ENCODE results near the gene SPESP1. TPM values are rescaled to one million over a fixed set of nuclear protein-coding genes. Genes with fewer than 3 reads are reported as not detected.

SPESP1 gene
- total and polyA plus RNA-seq, 2 experiments from 2014 or later: not detected

- no peak for ATAC-seq
These were observed 55.1 kb downstream of the SPESP1 start for GRCh38 chr15:68985361-68985891.

More at GRCh38 chr15:68985361-68985891, 55.1 kb downstream of the SPESP1 start:
- no peak overlapping the region for H3K4me2 ChIP-seq
- Mint-ChIP-seq H3K36me3 (ENCODE audit: low read depth) (peaks cover 19% of the 10 kb centered on the region), H3K27ac (no peak overlapping the region), H3K27me3 (ENCODE audit: insufficient read depth, low read depth, poor library complexity) (peaks cover 12% of the 10 kb centered on the region), H3K4me3 (no peak overlapping the region), H3K4me1 (peaks cover 7% of the 10 kb centered on the region), H3K9me3 (peaks cover 32% of the 10 kb centered on the region)
- no peak overlapping the region for H3K4me3 ChIP-seq
- no peak overlapping the region for H2AFZ ChIP-seq
- no peaks in the 10 kb centered on the region for H3F3A ChIP-seq (replicated peaks; ENCODE audit: low read depth)
- TF ChIP-seq ZNF114 (CRISPR knock-in tag; IDR thresholded peaks at IDR 0.05) (no peak), EZH2 (IDR thresholded peaks at IDR 0.05; ENCODE audit: low read depth, unreplicated experiment) (no peak), JUNB (IDR thresholded peaks at IDR 0.05; ENCODE audit: unreplicated experiment) (no peak), REST (IDR thresholded peaks at IDR 0.05; ENCODE audit: unreplicated experiment) (no peak), POLR2AphosphoS5 (IDR thresholded peaks at IDR 0.05; ENCODE audit: low read depth) (no peak), EZH2phosphoT487 (IDR thresholded peaks at IDR 0.05; ENCODE audit: unreplicated experiment) (no peak), ZNF331 (CRISPR knock-in tag; IDR thresholded peaks at IDR 0.05; ENCODE audit: low read depth) (no peak), NANOG (IDR thresholded peaks at IDR 0.05; ENCODE audit: borderline replicate concordance) (no peak), STAT1 (IDR thresholded peaks at IDR 0.05; ENCODE audit: unreplicated experiment) (no peak), CREB1 (CRISPR knock-in tag; IDR thresholded peaks at IDR 0.05; ENCODE audit: low read depth) (no peak), CTCF (conservative IDR thresholded peaks at IDR 0.05; ENCODE audit: low read depth in 2 of 2) (no peak)
- TF ChIP-seq, protein P1, sequence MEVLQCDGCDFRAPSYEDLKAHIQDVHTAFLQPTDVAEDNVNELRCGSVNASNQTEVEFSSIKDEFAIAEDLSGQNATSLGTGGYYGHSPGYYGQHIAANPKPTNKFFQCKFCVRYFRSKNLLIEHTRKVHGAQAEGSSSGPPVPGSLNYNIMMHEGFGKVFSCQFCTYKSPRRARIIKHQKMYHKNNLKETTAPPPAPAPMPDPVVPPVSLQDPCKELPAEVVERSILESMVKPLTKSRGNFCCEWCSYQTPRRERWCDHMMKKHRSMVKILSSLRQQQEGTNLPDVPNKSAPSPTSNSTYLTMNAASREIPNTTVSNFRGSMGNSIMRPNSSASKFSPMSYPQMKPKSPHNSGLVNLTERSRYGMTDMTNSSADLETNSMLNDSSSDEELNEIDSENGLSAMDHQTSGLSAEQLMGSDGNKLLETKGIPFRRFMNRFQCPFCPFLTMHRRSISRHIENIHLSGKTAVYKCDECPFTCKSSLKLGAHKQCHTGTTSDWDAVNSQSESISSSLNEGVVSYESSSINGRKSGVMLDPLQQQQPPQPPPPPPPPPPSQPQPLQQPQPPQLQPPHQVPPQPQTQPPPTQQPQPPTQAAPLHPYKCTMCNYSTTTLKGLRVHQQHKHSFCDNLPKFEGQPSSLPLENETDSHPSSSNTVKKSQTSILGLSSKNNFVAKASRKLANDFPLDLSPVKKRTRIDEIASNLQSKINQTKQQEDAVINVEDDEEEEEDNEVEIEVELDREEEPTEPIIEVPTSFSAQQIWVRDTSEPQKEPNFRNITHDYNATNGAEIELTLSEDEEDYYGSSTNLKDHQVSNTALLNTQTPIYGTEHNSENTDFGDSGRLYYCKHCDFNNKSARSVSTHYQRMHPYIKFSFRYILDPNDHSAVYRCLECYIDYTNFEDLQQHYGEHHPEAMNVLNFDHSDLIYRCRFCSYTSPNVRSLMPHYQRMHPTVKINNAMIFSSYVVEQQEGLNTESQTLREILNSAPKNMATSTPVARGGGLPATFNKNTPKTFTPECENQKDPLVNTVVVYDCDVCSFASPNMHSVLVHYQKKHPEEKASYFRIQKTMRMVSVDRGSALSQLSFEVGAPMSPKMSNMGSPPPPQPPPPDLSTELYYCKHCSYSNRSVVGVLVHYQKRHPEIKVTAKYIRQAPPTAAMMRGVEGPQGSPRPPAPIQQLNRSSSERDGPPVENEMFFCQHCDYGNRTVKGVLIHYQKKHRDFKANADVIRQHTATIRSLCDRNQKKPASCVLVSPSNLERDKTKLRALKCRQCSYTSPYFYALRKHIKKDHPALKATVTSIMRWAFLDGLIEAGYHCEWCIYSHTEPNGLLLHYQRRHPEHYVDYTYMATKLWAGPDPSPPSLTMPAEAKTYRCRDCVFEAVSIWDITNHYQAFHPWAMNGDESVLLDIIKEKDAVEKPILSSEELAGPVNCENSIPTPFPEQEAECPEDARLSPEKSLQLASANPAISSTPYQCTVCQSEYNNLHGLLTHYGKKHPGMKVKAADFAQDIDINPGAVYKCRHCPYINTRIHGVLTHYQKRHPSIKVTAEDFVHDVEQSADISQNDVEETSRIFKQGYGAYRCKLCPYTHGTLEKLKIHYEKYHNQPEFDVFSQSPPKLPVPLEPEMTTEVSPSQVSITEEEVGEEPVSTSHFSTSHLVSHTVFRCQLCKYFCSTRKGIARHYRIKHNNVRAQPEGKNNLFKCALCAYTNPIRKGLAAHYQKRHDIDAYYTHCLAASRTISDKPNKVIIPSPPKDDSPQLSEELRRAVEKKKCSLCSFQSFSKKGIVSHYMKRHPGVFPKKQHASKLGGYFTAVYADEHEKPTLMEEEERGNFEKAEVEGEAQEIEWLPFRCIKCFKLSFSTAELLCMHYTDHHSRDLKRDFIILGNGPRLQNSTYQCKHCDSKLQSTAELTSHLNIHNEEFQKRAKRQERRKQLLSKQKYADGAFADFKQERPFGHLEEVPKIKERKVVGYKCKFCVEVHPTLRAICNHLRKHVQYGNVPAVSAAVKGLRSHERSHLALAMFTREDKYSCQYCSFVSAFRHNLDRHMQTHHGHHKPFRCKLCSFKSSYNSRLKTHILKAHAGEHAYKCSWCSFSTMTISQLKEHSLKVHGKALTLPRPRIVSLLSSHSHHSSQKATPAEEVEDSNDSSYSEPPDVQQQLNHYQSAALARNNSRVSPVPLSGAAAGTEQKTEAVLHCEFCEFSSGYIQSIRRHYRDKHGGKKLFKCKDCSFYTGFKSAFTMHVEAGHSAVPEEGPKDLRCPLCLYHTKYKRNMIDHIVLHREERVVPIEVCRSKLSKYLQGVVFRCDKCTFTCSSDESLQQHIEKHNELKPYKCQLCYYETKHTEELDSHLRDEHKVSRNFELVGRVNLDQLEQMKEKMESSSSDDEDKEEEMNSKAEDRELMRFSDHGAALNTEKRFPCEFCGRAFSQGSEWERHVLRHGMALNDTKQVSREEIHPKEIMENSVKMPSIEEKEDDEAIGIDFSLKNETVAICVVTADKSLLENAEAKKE (CRISPR knock-in tag; IDR thresholded peaks at IDR 0.05): no peak
- TF ChIP-seq, protein P2, sequence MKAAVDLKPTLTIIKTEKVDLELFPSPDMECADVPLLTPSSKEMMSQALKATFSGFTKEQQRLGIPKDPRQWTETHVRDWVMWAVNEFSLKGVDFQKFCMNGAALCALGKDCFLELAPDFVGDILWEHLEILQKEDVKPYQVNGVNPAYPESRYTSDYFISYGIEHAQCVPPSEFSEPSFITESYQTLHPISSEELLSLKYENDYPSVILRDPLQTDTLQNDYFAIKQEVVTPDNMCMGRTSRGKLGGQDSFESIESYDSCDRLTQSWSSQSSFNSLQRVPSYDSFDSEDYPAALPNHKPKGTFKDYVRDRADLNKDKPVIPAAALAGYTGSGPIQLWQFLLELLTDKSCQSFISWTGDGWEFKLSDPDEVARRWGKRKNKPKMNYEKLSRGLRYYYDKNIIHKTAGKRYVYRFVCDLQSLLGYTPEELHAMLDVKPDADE (IDR thresholded peaks at IDR 0.05): no peak
- H3K27me3 ChIP-seq (ENCODE audit: insufficient read depth): no peaks in the 10 kb centered on the region
- no peaks in the 10 kb centered on the region for H4K20me1 ChIP-seq (replicated peaks; ENCODE audit: insufficient read depth)
- no peaks in the 10 kb centered on the region for H3K79me2 ChIP-seq (replicated peaks; ENCODE audit: insufficient read depth)
- H3K4me1 ChIP-seq (ENCODE audit: insufficient read depth): peaks cover 5% of the 10 kb centered on the region
- no peak overlapping the region for H3K27ac ChIP-seq (ENCODE audit: low read depth)
- no peak for DNase-seq (ENCODE audit: low spot score)
- H3K36me3 ChIP-seq (ENCODE audit: insufficient read depth): no peaks in the 10 kb centered on the region; the same call in 1 of the 2 replicates
- no peaks in the 10 kb centered on the region for H3K9me2 ChIP-seq (ENCODE audit: insufficient read depth)

Measured in GM23338 (cell line).